Measurements from ENCODE around the gene AARS2. TPM values are rescaled to one million over a fixed set of nuclear protein-coding genes. Genes with fewer than 3 reads are reported as not detected.
"Not testable (repeated sequence)": the region's sequence is repeated elsewhere in the genome, so short reads cannot be mapped to it uniquely, and the experiment has no call there.

Gene AARS2
- total and polyA plus RNA-seq, 5 donors from 2014 or later: 3.6 to 15.7 (median 8.3) TPM

DNA sequence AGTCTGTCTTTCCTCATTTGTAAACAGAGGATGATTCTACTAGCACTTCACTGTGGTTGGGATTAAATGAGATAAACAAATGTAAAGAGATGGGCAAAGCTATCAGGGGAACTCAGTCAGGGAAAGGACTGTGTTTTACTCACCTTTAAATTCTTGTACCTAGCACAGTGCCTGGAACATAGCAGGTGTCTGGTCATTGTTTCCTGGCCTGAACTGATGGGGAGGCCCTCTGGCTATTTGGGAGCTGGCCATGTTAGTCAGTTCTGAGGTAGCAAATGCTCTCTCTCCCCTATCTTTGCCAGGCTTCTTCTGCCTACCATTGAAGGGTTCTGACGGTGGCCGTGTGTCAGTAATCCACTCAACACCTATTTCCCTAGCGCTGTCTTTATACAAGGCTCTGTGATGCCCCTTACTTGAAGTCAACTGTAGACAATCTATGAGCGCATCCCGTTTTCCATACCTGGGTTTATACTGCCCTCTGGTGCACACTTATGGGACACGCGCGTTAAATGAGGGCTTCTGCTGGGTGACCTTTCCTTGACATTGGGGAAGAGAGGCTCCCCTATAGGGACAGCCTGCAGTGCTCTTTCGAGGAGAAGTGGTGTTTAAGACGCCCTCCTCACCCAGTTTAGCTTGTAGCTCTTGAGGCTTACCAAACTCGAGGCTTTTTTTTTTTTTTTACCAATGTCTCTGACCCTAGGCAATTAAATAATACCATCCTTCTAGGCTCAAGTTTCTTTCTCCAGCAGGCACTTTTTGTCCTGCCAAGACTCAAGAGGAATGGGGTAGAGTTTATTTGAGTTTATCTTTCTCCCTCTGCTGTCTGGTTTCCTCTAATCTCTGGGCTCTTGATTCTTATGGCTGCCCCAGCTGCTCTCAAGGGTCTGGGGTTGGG is 25.3 kb upstream of the AARS2 start:
- no peak overlapping the region for H3K4me3 Mint-ChIP-seq
- no peaks in the 10 kb centered on the region for H3K36me3 Mint-ChIP-seq
- no peaks in the 10 kb centered on the region for H3K4me1 ChIP-seq (ENCODE audit: control insufficient read depth, insufficient read depth, low read length, poor library complexity, severe bottlenecking)
- no peak overlapping the region for H3K4me3 ChIP-seq (ENCODE audit: low read depth, low read length)
- H3K4me1 Mint-ChIP-seq: no peaks in the 10 kb centered on the region
- DNase-seq: peak; percentile 40 to 74 (median 65)
- no peaks in the 10 kb centered on the region for H3K36me3 ChIP-seq (ENCODE audit: control insufficient read depth, insufficient read depth, low read length)
- peaks cover 9% of the 10 kb centered on the region for H3K27me3 ChIP-seq (ENCODE audit: control insufficient read depth, insufficient read depth, low read length)
- no peaks in the 10 kb centered on the region for H3K9me3 ChIP-seq (ENCODE audit: control insufficient read depth in 2 of 2, low read length in 2 of 2)
- peaks cover 50% of the 10 kb centered on the region for H3K27me3 Mint-ChIP-seq
- peak; percentile 77 to 78 for ATAC-seq (ENCODE audit: low read depth in 2 of 2)
- no peak overlapping the region for H3K27ac ChIP-seq (ENCODE audit: insufficient read depth, low read length, poor library complexity, severe bottlenecking)
- no peaks in the 10 kb centered on the region for H3K9me3 Mint-ChIP-seq
- peak overlapping the region in 1 of 3 donors; percentile 50 for H3K27ac Mint-ChIP-seq

DNA sequence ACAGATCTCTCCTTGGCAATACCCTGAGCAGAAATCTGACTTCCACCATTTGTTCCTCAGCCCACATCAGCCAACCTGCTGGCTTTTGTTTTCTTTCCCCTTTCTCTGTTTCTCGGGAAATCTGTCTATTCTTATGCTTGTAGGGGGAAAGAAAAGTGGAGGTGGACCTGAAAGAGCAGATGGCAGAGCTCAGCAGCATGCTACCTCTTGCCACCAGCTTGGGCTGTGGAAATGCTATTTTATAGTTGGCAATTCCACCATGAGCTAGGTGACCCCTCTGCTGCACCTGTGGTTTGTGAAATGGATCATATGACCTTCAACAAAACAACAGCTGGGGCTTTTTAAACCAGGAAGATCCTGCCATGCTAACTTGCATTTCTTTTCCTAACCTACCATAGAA is 22.5 kb upstream of the AARS2 start:
- Histone ChIP-seq H3K4me1 (ENCODE audit: control insufficient read depth, insufficient read depth, low read length, poor library complexity, severe bottlenecking) (no peaks in the 10 kb centered on the region), H3K27me3 (ENCODE audit: control insufficient read depth, insufficient read depth, low read length) (no peaks in the 10 kb centered on the region), H3K27ac (ENCODE audit: insufficient read depth, low read length, poor library complexity, severe bottlenecking) (no peak overlapping the region), H3K9me3 (ENCODE audit: control insufficient read depth in 2 of 2, low read length in 2 of 2) (no peaks in the 10 kb centered on the region), H3K4me3 (ENCODE audit: low read depth, low read length) (no peak overlapping the region), H3K36me3 (ENCODE audit: control insufficient read depth, insufficient read depth, low read length) (no peaks in the 10 kb centered on the region)
- H3K4me1 Mint-ChIP-seq: no peaks in the 10 kb centered on the region
- no peak overlapping the region for H3K27ac Mint-ChIP-seq
- no peaks in the 10 kb centered on the region for H3K36me3 Mint-ChIP-seq
- H3K9me3 Mint-ChIP-seq: no peaks in the 10 kb centered on the region
- DNase-seq (no peak), ATAC-seq (ENCODE audit: low read depth in 2 of 2) (no peak)
- peaks cover 40% of the 10 kb centered on the region for H3K27me3 Mint-ChIP-seq
- H3K4me3 Mint-ChIP-seq: no peak overlapping the region

DNA sequence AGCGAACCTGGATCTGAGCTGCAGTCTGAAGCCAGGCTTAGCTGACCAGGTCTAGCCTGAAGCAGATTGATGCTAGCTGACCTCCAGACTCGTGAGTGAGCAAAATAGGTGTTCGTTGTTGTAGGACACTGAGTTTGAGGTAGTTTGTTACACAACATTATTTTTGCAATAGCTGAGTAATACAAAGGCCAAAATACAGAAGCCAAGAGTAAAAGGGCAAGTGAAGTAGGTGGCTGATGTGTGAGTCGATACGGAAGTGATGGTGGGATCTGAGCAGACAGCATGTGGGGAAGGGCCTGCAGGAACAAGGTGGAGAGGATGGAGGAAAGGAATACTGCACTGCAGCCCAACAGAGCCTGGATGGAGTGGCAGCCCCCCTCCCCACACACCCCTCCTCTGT is 20.8 kb upstream of the AARS2 start:
- ATAC-seq (ENCODE audit: low read depth in 2 of 2) (no peak), DNase-seq (no peak)
- no peaks in the 10 kb centered on the region for H3K9me3 Mint-ChIP-seq
- Histone ChIP-seq H3K36me3 (ENCODE audit: control insufficient read depth, insufficient read depth, low read length) (no peaks in the 10 kb centered on the region), H3K9me3 (ENCODE audit: control insufficient read depth in 2 of 2, low read length in 2 of 2) (no peaks in the 10 kb centered on the region), H3K4me3 (ENCODE audit: low read depth, low read length) (no peak overlapping the region), H3K27ac (ENCODE audit: insufficient read depth, low read length, poor library complexity, severe bottlenecking) (no peak overlapping the region), H3K4me1 (ENCODE audit: control insufficient read depth, insufficient read depth, low read length, poor library complexity, severe bottlenecking) (no peaks in the 10 kb centered on the region), H3K27me3 (ENCODE audit: control insufficient read depth, insufficient read depth, low read length) (peaks cover 8% of the 10 kb centered on the region)
- H3K27me3 Mint-ChIP-seq: peaks cover 47% of the 10 kb centered on the region
- no peak overlapping the region for H3K4me3 Mint-ChIP-seq
- H3K4me1 Mint-ChIP-seq: no peaks in the 10 kb centered on the region
- no peaks in the 10 kb centered on the region for H3K36me3 Mint-ChIP-seq
- H3K27ac Mint-ChIP-seq: no peak overlapping the region

DNA sequence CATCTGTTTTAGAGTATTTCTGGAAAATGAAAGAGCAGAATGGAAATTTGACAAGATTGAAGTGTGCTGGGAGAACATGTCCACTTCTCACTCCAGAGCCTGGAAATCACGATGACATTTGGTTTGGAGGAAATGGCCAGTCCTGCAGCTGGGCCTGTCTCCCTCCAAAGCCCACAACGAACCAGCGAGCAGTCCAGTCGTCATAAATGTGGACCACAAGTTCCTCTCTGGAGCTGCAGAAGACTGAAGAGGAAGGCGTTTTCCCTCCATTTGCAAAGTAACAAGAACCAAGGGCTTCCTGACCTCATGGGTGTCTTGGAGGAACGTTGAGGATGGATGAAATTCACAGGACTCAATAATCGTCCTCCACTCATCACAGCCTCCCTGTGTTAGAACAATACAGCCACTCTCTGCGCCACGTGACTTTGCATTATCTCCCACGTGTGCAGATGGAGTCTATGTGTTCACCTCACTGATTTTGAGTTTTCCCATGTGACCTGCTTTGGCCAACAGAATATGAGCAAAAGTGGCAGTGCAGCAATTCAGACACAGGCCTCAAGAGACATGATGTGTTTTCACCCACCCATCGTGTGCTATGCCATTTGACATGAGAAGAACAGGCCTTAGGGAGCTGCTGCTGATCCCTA is 20.2 kb upstream of the AARS2 start:
- H3K27ac ChIP-seq (ENCODE audit: insufficient read depth, low read length, poor library complexity, severe bottlenecking): no peak overlapping the region
- H3K36me3 ChIP-seq (ENCODE audit: control insufficient read depth, insufficient read depth, low read length): no peaks in the 10 kb centered on the region
- no peak overlapping the region for H3K4me3 ChIP-seq (ENCODE audit: low read depth, low read length)
- H3K9me3 ChIP-seq (ENCODE audit: control insufficient read depth in 2 of 2, low read length in 2 of 2): no peaks in the 10 kb centered on the region
- Mint-ChIP-seq H3K36me3 (no peaks in the 10 kb centered on the region), H3K4me3 (no peak overlapping the region), H3K4me1 (no peaks in the 10 kb centered on the region), H3K27ac (no peak overlapping the region), H3K9me3 (no peaks in the 10 kb centered on the region), H3K27me3 (peaks cover 47% of the 10 kb centered on the region)
- ATAC-seq (ENCODE audit: low read depth in 2 of 2) (no peak), DNase-seq (no peak)
- H3K4me1 ChIP-seq (ENCODE audit: control insufficient read depth, insufficient read depth, low read length, poor library complexity, severe bottlenecking): no peaks in the 10 kb centered on the region
- H3K27me3 ChIP-seq (ENCODE audit: control insufficient read depth, insufficient read depth, low read length): peaks cover 8% of the 10 kb centered on the region

DNA sequence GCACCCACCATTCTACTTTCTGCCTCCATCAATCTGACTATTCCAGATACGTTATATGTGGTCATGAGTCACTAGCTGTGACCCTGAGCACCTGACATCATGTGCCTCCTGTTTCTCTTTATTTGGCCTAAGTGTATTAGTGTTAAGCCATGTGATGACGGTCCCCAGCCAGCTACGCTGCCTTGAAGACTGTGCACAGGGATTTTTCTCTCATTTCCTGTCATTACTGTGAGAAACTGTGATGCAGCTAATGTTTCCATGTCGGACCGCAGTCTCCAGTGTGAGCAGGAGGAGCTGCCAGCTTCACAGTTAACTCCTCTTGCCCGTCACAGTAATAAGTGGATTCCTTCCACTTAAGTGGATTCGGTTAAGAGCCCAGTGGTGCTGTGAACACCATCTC is 19.4 kb upstream of the AARS2 start:
- H3K9me3 ChIP-seq (ENCODE audit: control insufficient read depth in 2 of 2, low read length in 2 of 2): no peaks in the 10 kb centered on the region
- Mint-ChIP-seq H3K36me3 (no peaks in the 10 kb centered on the region), H3K27ac (no peak overlapping the region)

DNA sequence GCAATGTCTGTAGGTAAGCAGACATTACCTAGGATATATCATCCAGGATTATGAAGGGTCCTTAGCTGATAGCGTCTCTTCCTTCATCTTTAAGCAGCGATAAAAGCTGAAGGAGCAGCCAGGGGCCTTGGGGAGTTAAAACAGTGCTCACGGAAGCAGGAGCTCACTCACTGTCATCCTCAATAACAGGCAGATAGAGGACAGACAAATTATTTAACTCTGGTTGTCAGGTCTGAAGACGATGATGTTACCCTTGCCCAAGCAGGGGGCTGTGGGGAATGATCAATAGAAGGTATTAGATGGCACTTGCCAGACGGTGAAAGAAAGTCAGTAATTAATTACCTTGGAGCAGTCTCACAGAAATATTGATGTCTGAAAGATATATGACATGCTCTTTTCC is 16.7 kb upstream of the AARS2 start:
- H3K27me3 ChIP-seq (ENCODE audit: control insufficient read depth, insufficient read depth, low read length): peaks cover 11% of the 10 kb centered on the region
- H3K9me3 ChIP-seq (ENCODE audit: control insufficient read depth in 2 of 2, low read length in 2 of 2): no peaks in the 10 kb centered on the region
- ATAC-seq (ENCODE audit: low read depth in 2 of 2) (no peak), DNase-seq (no peak)
- Mint-ChIP-seq H3K27ac (no peak overlapping the region), H3K4me3 (no peak overlapping the region), H3K36me3 (no peaks in the 10 kb centered on the region), H3K9me3 (no peaks in the 10 kb centered on the region), H3K4me1 (no peaks in the 10 kb centered on the region), H3K27me3 (peaks cover 48% of the 10 kb centered on the region)
- no peak overlapping the region for H3K4me3 ChIP-seq (ENCODE audit: low read depth, low read length)
- no peaks in the 10 kb centered on the region for H3K36me3 ChIP-seq (ENCODE audit: control insufficient read depth, insufficient read depth, low read length)
- no peak overlapping the region for H3K27ac ChIP-seq (ENCODE audit: insufficient read depth, low read length, poor library complexity, severe bottlenecking)
- no peaks in the 10 kb centered on the region for H3K4me1 ChIP-seq (ENCODE audit: control insufficient read depth, insufficient read depth, low read length, poor library complexity, severe bottlenecking)

More for the DNA sequence above, 19.4 kb upstream of the AARS2 start:
- Histone ChIP-seq H3K4me1 (ENCODE audit: control insufficient read depth, insufficient read depth, low read length, poor library complexity, severe bottlenecking) (no peaks in the 10 kb centered on the region), H3K27ac (ENCODE audit: insufficient read depth, low read length, poor library complexity, severe bottlenecking) (no peak overlapping the region), H3K4me3 (ENCODE audit: low read depth, low read length) (no peak overlapping the region), H3K36me3 (ENCODE audit: control insufficient read depth, insufficient read depth, low read length) (no peaks in the 10 kb centered on the region), H3K27me3 (ENCODE audit: control insufficient read depth, insufficient read depth, low read length) (peaks cover 10% of the 10 kb centered on the region)
- DNase-seq (no peak), ATAC-seq (ENCODE audit: low read depth in 2 of 2) (no peak)
- H3K4me3 Mint-ChIP-seq: no peak overlapping the region
- no peaks in the 10 kb centered on the region for H3K9me3 Mint-ChIP-seq
- peaks cover 51% of the 10 kb centered on the region for H3K27me3 Mint-ChIP-seq
- no peaks in the 10 kb centered on the region for H3K4me1 Mint-ChIP-seq

DNA sequence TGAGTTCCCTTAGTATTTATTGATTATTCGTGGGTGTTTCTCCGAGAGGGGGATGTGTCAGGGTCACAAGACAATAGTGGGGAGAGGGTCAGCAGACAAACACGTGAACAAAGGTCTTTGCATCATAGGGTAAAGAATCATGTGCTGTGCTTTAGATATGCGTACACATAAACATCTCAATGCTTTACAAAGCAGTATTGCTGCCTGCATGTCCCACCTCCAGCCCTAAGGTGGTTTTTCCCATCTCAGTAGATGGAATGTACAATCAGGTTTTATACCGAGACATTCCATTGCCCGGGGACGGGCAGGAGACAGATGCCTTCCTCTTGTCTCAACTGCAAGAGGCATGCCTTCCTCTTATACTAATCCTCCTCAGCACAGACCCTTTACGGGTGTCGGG is 15.1 kb upstream of the AARS2 start:
- not testable (repeated sequence) for ATAC-seq (ENCODE audit: low read depth in 2 of 2); H3K9me3 ChIP-seq (ENCODE audit: control insufficient read depth in 2 of 2, low read length in 2 of 2); DNase-seq; H3K27ac Mint-ChIP-seq; H3K27ac ChIP-seq (ENCODE audit: insufficient read depth, low read length, poor library complexity, severe bottlenecking); H3K4me1 ChIP-seq (ENCODE audit: control insufficient read depth, insufficient read depth, low read length, poor library complexity, severe bottlenecking); H3K4me3 Mint-ChIP-seq; H3K9me3 Mint-ChIP-seq; H3K4me1 Mint-ChIP-seq; H3K4me3 ChIP-seq (ENCODE audit: low read depth, low read length); H3K36me3 Mint-ChIP-seq; H3K36me3 ChIP-seq (ENCODE audit: control insufficient read depth, insufficient read depth, low read length)
- H3K27me3 ChIP-seq (ENCODE audit: control insufficient read depth, insufficient read depth, low read length): peaks cover 11% of the 10 kb centered on the region
- peaks cover 48% of the 10 kb centered on the region for H3K27me3 Mint-ChIP-seq

DNA sequence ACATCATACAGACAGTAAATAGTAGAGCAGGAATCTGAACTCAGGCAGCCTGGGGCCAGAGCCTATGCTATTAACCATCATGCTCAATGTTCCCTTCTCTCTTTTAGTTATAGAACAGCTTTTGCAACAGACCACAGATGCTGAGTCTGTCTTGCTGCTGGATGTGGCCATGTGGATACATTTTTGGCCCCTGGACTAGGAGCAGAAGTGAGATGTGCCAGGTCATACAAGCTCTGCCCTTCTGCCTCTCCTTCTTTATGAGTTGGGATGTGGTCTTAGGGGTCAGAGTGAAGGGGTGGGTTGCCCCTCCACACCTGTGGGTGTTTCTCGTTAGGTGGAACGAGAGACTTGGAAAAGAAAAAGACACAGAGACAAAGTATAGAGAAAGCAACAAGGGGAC is 14.6 kb upstream of the AARS2 start:
- no peak overlapping the region for H3K27ac Mint-ChIP-seq
- H3K9me3 Mint-ChIP-seq: no peaks in the 10 kb centered on the region

More for the DNA sequence above, 14.6 kb upstream of the AARS2 start:
- Histone ChIP-seq H3K9me3 (ENCODE audit: control insufficient read depth in 2 of 2, low read length in 2 of 2) (no peaks in the 10 kb centered on the region), H3K36me3 (ENCODE audit: control insufficient read depth, insufficient read depth, low read length) (no peaks in the 10 kb centered on the region), H3K27ac (ENCODE audit: insufficient read depth, low read length, poor library complexity, severe bottlenecking) (no peak overlapping the region), H3K4me3 (ENCODE audit: low read depth, low read length) (no peak overlapping the region), H3K27me3 (ENCODE audit: control insufficient read depth, insufficient read depth, low read length) (peaks cover 11% of the 10 kb centered on the region), H3K4me1 (ENCODE audit: control insufficient read depth, insufficient read depth, low read length, poor library complexity, severe bottlenecking) (no peaks in the 10 kb centered on the region)
- Mint-ChIP-seq H3K27me3 (peaks cover 48% of the 10 kb centered on the region), H3K36me3 (no peaks in the 10 kb centered on the region), H3K4me1 (no peaks in the 10 kb centered on the region), H3K4me3 (no peak overlapping the region)
- ATAC-seq (ENCODE audit: low read depth in 2 of 2): no peak
- DNase-seq: no peak
